Measurements from ENCODE around the gene OR10G8.
A peak's percentile ranks its signal among the peaks of the same experiment; 100 is the strongest.

The OR10G8 gene

DNA sequence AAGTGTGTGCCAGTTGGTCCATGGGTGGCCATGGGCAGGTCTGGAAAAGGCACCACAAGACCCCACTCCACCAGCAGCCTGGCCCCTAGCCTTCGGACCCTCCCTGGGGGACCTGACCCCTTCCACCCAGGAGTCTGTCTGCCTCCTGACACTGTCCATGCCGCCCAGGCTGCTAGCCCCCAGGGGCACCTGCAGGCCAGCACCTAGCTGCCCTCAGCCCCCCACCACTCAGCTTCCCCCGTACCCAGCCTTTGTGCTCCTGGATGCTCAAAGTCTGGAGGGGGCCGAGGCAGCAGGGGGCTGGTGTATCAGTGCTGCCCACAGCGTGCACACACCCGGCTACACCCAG is 48.9 kb downstream of the OR10G8 start:
- DNase-seq = no peak
- in situ Hi-C loops (cut with HindIII; ENCODE audit: low pct_ligation_motif_present, low pct_unique_long_range_greater_than_20kb, low sequenced_read_pairs) = no loop called here

DNA sequence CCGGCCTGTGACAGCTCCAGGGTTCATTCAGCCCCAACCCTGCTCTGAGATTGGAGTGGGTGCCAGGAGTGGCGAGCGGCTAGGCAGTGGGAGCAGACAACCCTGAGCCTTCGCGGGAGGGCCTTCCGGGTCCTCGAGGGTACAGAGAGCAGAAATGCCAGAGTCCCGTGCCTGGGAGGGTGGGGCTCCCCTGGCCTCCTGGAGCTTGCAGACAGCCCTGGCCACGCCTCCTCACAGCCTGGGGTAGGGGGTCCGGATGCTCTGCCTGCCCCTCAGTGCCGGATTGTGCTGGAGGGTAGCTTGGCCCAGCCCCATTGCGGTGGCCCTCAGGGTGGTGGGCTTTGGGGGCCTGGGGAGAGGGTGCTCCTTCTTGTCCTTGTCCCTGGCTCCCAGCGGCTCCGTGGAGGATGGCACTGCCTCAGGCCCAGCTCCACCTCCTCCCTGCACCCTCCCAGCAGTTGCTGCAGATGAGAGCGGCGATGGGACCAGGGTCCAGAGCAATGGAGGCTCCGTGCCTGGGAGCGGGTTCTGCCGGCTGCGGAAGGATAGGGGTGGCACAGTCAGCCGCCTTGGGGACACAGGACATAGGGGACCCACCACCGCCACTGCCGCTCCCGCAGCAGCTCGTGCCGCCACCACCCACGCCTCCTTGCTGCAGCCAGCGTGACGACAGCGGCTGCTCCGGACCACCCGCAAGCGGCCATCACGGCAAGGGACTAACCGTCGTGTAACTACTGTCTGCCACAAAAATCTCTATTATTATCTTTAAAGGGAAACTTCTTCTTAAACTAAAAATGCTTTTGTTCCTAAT is 49.4 kb downstream of the OR10G8 start:
- in situ Hi-C loops (cut with HindIII; ENCODE audit: low pct_ligation_motif_present, low pct_unique_long_range_greater_than_20kb, low sequenced_read_pairs) = no loop called here
- peak; percentile 3 for DNase-seq

DNA sequence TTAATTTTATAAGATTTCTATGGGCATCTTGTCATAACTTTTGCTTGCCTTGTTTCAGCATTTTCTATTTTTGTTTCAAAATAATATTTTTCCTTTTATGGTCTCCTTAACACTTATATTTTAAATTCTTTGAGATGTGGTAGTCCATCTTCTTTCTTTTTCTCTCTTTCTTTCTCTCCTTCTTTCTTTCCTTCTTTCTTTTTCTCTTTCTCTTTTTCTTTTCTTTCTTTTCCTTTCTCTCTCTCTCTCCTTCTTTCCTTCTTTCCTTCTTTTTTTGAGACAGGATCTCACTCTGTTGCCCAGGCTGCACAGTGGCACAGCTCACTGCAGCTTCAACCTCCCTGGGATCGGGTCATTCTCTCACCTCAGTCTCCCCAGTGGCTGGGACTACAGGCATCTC is 50.7 kb downstream of the OR10G8 start:
- no peak for DNase-seq
- in situ Hi-C loops (cut with HindIII; ENCODE audit: low pct_ligation_motif_present, low pct_unique_long_range_greater_than_20kb, low sequenced_read_pairs) = no loop called here

DNA sequence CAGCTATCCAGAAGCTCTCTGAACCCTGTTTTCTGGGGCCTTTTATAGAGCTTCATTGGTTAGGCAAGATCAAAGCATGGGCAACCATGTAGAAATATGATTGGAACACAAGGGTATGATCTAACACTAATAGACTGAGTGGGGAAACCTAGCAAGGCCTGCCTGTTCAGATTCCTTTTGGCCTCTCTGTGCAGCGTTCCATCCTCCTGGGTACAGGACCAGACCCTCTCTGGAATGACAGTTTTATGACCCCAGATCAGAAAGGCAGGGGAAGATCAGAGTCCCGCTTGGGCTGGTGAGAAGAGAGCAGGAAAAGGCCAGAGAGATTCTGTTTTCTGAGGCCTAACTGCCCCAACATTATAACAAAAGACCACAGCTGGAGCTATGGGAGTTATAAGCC is 52.0 kb downstream of the OR10G8 start:
- in situ Hi-C loops (cut with HindIII; ENCODE audit: low pct_ligation_motif_present, low pct_unique_long_range_greater_than_20kb, low sequenced_read_pairs) = no loop called here

DNA sequence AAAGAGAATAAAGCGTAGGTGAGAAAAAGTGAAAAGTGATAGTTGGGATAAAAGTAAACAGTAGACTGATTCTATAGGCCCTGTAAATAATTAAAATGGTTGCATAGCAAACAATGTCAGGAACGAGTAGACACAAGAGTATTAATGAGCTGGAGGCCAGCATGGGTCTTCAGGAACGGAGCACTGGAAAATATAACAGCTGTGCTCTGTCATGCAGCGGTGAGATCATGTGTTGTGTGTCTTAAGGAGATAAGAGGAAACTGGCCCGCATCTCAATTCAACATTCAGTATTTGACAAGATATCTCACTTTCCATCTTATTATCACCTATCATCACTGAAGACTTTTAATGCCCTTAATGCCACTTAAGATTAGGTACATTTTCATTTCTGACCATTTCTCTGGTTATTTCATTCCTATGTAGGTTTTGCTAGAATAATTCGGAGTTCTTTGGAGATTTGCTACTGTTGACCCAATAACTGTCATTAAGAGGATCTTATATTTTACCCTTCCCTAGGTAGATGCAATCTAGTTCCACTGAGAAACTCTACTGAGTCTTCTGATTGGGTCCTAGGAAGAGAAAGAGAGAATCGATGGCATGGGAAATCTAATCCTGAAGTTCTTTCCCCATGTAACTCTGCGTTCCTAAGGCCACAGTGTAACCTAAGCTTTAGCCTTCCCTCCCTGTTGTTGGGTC is 53.2 kb downstream of the OR10G8 start:
- in situ Hi-C loops (cut with HindIII; ENCODE audit: low pct_ligation_motif_present, low pct_unique_long_range_greater_than_20kb, low sequenced_read_pairs) = no loop called here

More for the DNA sequence above, 52.0 kb downstream of the OR10G8 start:
- DNase-seq = no peak

More for the DNA sequence above, 53.2 kb downstream of the OR10G8 start:
- DNase-seq = no peak

All from ACHN (cell line).